GM21390 (cell line): ENCODE data around the gene DOK7.

Experiments used
- ATAC-seq: cut with Tn5 transposase; IDR thresholded peaks from one replicate; pipeline ENCODE4 v1.9.1; 2021; ENCODE audit not compliant: unreplicated experiment

Gene DOK7

DNA sequence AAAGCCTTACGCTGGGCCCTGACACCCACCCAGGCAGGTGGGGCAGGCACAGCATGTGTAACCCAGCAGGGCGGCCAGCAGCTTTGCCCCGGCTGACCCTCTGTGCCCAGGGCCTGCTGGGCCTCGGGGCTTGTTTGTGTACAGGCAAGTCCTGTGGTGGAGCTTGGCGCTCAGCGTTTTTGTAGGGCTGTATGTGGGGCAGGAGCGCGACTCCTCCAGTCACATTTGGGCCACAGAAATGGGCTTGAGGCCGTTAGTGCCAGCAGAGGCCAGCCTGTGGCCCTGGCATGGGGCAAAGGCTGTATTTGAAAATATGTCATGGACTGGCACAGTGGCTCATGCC is 36.0 kb upstream of the DOK7 start:
- no peak for ATAC-seq

DNA sequence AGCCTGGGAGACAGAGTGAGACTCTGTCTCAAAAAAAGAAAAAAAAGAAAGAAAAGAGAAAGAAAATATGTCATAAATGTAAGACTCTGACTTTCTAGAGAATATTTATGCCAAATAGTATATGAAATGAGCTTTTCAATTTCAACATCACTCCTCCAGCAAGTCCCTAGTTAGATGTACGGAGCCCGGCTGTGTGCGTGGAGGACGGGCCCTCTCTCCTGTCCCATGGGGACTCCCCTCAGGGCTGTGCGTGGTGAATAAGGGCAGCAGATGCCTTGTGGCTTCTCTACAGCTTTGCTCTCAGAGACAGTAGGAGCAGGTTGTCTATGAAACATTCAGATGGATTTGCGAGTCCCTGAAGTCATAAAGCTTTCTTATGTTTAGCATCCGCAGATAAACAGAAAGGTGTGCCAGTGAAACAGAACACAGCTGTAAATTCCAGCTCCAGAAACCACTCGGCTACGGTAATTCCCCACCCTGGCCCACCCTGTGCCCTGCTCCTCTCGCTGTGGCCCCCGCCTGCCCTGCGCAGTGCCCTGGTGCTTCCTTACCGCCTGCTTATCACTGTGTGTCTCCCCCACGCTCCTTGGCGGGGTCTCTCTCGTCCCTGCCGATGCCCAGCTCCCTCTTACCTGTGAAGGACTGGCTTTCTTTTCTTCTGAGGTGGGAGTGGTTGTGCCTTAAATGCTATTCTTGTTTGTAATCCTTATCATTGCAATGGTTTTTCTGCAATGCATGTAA is 35.2 kb upstream of the DOK7 start:
- no peak for ATAC-seq

GRCh38 chr4:3429651-3430050 is 33.5 kb upstream of the DOK7 start:
- no peak for ATAC-seq

GRCh38 chr4:3430524-3430923 is 32.6 kb upstream of the DOK7 start:
- no peak for ATAC-seq

- no peak for ATAC-seq
Measured at GRCh38 chr4:3431446-3431993, 31.6 kb upstream of the DOK7 start.

GRCh38 chr4:3432381-3432790 is 30.7 kb upstream of the DOK7 start:
- no peak for ATAC-seq

DNA sequence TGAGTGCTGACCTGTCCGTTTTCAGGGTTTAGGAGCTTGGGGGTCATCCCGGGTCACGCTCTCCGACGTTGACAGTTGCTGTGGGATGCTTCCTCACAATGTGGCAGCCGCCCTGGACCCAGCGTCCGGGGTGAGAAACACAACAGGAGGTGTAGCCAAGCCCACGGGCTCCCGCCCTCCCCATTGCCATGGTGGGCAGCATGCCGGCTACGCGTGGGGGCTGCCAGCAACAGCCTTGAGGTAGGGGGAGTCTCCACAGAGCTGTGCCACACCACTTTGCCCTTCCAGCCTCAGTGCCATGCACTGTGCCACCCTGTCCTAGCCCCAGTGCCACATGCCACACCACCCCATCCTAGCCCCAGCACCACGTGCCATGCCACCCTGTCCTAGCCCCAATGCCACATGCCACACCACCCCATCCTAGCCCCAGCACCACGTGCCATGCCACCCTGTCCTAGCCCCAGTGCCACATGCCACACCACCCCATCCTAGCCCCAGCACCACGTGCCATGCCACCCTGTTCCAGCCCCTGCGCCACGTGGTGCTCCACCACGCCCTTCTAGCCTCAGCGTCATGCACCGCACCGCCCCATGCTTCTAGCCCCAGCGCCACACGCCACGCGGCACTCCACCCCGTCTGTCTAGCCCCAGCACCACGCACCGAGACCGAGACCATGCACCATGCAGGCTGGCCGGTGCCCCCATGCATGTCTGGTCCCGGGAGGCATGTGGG is 29.8 kb upstream of the DOK7 start:
- no peak for ATAC-seq

- ATAC-seq: no peak
Measured at GRCh38 chr4:3434881-3435685, 28.0 kb upstream of the DOK7 start.

DNA sequence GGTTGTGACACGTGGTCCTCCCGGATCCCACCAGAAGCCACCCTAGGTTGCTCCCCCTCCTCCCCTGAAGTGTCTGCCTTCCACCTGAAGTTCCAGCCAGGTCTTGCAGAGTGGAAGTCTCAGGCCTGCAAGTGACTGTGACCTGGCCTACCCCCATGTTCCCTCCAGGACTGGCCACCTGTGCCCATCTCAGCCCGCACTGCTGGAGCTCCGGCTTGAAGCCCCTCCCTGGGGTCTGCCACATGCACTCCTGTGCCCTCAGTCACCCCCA is 27.5 kb upstream of the DOK7 start:
- ATAC-seq: no peak

DNA sequence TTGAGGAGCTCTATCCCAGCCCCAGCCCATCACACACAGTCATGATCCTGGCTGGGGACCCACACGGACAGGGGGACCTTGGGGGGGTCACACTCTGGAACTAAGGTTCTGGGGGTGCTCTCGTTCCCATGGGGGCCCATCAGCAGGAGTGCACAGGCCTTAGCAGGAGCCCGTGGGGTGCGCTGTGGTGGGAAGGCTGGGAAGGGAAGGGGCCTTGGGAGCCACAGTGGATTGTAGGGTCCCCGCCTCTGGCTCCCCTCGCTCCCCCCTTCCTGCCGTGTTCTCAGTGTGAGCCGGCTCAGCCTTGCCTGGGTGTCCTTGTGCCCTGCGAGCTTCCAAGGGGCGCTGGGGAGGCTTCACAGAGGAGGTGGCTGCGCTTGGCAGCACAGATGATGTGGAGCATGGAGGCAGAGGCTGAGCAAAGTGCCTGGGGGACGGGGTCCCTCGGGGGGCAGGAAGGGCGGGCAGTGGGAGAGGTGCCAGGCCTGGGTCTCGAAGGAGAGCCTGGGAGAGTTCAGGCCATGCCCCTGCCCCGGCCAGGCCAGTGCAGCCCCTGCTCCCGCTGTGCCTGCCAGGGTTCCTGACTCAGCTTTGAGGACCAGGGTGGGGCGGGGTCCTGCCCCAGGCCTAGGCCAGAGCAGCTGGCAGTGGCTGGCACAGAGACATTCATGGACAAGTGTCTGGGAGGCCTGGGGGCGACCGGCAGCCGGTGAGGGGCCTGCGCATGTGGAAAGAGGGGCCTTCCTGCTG is 26.9 kb upstream of the DOK7 start:
- ATAC-seq: no peak

- no peak for ATAC-seq
Measured at GRCh38 chr4:3436798-3437581, 26.1 kb upstream of the DOK7 start.

GRCh38 chr4:3437582-3437936 is 25.5 kb upstream of the DOK7 start:
- ATAC-seq: no peak

GRCh38 chr4:3437998-3438846 is 24.9 kb upstream of the DOK7 start:
- ATAC-seq: no peak

GRCh38 chr4:3438847-3439180 is 24.3 kb upstream of the DOK7 start:
- ATAC-seq: no peak

- ATAC-seq: no peak
Measured at GRCh38 chr4:3439391-3439790, 23.7 kb upstream of the DOK7 start.

DNA sequence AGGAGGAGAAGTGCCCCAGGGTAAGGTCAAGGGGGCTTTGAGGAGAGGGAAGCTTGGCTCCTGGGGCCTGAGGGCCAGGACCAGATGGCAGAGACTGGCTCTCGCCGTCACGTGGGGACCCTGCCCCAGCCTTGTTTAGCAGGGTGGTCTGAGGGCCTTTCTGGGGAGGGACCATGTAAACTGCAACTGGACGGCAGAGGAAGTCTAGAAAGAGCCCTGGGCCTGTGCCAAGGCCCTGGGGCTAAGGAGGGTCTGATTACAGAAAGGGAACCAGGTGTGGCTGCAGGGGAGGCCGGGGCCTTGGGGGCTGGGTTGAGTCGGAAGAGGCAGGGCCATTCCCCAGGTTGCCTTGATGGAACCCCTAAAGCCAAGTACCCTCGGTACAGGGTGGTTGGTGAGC is 23.1 kb upstream of the DOK7 start:
- no peak for ATAC-seq

DNA sequence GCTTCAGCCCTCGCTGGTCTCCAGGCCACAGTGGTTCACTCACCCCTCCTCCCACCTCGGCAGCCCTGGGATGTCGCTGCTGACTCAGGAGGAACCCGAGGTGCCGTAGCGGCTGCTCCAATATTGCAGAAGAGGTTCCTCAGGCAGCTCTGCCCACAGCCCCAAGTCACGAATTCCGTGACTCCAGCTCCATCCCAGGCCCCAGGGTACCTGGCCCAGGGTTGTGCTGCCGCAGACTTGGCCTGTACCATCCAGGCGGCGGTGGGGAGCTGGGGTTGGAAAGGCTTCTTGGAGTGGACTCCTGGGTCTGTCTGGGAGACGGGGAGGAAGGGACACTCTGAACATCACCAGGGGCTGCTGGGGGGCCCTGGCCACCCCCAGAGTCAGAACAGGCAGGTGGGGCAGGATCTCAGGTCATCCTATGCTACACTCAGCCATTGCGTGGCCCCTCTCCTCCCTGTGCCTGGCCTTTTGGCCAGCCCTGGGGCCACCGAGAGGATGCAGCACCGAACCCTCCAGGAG is 22.1 kb upstream of the DOK7 start:
- no peak for ATAC-seq

DNA sequence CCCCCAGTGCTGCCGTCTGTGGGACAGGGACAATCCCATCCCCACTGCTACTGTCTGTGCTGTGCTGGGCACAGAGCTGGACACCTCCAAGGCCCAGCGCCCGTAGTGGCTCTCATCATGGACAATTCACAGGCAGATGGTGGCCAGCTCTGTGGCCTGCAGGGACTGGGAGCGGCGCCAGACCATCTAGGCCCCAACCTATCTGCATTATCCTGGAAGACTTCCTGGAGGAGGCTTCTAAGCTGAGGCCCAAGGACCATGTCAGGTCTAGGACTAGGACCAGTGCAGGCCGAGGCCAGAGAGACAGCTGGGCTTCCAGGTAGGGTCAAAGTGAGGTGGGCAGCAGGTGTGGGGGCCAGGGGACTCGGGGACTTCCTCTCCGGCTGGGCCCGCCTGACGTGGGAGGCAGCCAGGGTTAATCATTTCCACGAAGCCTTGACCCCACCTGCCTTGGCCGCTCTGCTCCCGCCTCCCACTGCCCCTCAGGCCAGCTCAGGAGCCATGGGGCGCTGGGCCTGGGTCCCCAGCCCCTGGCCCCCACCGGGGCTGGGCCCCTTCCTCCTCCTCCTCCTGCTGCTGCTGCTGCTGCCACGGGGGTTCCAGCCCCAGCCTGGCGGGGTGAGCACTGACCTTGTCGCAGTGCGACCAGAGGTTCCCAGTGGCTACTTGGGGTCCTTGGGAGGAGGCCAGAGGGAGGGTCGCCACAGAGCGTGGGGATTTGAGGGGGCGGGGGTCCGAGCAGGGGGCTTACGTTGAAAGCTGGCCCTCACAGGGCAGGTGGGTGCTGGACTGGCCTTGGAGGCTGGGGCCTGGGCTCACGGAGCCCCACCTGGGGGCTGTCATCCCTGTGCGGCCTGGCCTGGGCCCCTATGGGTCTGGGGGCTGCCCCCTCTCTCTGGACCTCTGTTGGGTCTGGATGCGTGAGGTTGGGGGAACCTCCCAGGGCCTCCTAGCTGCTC is 21.3 kb upstream of the DOK7 start, which contains the start of gene HGFAC:
HGFAC (plus strand) TSS at position 468 of the 959 bp plus-strand sequence; CDS start at position 502, 34 bp downstream.
- ATAC-seq: no peak
